Measurements from ENCODE around the gene BABAM1.
A peak's percentile ranks its signal among the peaks of the same experiment; 100 is the strongest.

BABAM1 gene

GRCh38 chr19:17266975-17267788 is at the start of gene BABAM1:
Gene BABAM1 (plus strand): TSS chr19:17267443. CDS start chr19:17268807, 1,364 bp downstream.
- DNase-seq (ENCODE audit: low read depth, low spot score) = peak; percentile 95

- no peak for DNase-seq (ENCODE audit: low read depth, low spot score)
Measured at GRCh38 chr19:17219286-17219685, 48.0 kb upstream of the BABAM1 start.

GRCh38 chr19:17220207-17220758 is 47.0 kb upstream of the BABAM1 start:
- DNase-seq (ENCODE audit: low read depth, low spot score) = no peak

GRCh38 chr19:17225053-17225452 is 42.2 kb upstream of the BABAM1 start:
- DNase-seq (ENCODE audit: low read depth, low spot score) = no peak

- peak; percentile 87 for DNase-seq (ENCODE audit: low read depth, low spot score)
Measured at GRCh38 chr19:17226002-17226933, 41.0 kb upstream of the BABAM1 start, which contains the start of gene OCEL1. Gene OCEL1 (plus strand): TSS chr19:17226226. CDS start chr19:17226248, 22 bp downstream.

GRCh38 chr19:17227798-17228367 is 39.4 kb upstream of the BABAM1 start:
- no peak for DNase-seq (ENCODE audit: low read depth, low spot score)

- no peak for DNase-seq (ENCODE audit: low read depth, low spot score)
Measured at GRCh38 chr19:17229890-17230289, 37.4 kb upstream of the BABAM1 start.

- DNase-seq (ENCODE audit: low read depth, low spot score) = no peak
Measured at GRCh38 chr19:17232258-17232657, 35.0 kb upstream of the BABAM1 start.

GRCh38 chr19:17234911-17235299 is 32.3 kb upstream of the BABAM1 start:
- DNase-seq (ENCODE audit: low read depth, low spot score) = no peak

- DNase-seq (ENCODE audit: low read depth, low spot score) = no peak
Measured at GRCh38 chr19:17235300-17235970, 31.8 kb upstream of the BABAM1 start.

- DNase-seq (ENCODE audit: low read depth, low spot score) = no peak
Measured at GRCh38 chr19:17235971-17236777, 31.1 kb upstream of the BABAM1 start.

GRCh38 chr19:17236811-17237543 is 30.3 kb upstream of the BABAM1 start:
- no peak for DNase-seq (ENCODE audit: low read depth, low spot score)

GRCh38 chr19:17237747-17238706 is 29.2 kb upstream of the BABAM1 start:
- no peak for DNase-seq (ENCODE audit: low read depth, low spot score)

GRCh38 chr19:17240062-17240752 is 27.0 kb upstream of the BABAM1 start:
- DNase-seq (ENCODE audit: low read depth, low spot score) = no peak

GRCh38 chr19:17240826-17241399 is 26.3 kb upstream of the BABAM1 start:
- DNase-seq (ENCODE audit: low read depth, low spot score) = no peak

- DNase-seq (ENCODE audit: low read depth, low spot score) = no peak
Measured at GRCh38 chr19:17242431-17243208, 24.6 kb upstream of the BABAM1 start.

All from brain pericyte (primary cell).